OCI-LY3 (cell line): ENCODE results near the gene PROM1.

Experiments
- EZH2phosphoT487 ChIP-seq: fragments of 200-600 bp; shearing (Covaris generic); IDR thresholded peaks from 2 replicates; pipeline ENCODE4 v1.6.1; 2018; ENCODE audit warnings: antibody characterized with exemption, mixed run types, low read depth
- TF ChIP-seq, protein P1 (sequence below): fragments of 200-600, 300-600 bp; sonication (generic); IDR thresholded peaks from 2 replicates; pipeline ENCODE4 v1.5.1; 2014; ENCODE audit warnings: antibody characterized with exemption, low read length, low read depth

DNA sequence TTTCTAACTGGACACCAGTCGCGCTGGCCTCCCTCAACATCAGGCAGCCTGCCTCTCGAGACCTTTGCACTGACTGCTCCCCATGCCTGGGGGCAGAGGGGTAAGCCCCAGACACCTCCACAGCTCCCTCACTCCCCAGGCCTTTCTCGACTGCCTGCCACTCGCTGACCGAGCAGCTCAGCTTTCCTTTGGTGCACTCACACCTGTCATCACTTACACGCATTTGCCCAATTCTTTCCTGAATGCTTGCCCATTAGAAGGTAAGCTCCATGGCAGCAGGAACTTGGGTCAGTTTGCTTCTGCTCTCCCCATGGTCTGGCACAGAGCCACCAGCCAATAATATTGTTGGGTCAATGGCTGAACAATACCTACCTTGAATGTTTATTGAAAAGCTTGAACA lies 32.2 kb upstream of the PROM1 start:
- TF ChIP-seq, protein P1, sequence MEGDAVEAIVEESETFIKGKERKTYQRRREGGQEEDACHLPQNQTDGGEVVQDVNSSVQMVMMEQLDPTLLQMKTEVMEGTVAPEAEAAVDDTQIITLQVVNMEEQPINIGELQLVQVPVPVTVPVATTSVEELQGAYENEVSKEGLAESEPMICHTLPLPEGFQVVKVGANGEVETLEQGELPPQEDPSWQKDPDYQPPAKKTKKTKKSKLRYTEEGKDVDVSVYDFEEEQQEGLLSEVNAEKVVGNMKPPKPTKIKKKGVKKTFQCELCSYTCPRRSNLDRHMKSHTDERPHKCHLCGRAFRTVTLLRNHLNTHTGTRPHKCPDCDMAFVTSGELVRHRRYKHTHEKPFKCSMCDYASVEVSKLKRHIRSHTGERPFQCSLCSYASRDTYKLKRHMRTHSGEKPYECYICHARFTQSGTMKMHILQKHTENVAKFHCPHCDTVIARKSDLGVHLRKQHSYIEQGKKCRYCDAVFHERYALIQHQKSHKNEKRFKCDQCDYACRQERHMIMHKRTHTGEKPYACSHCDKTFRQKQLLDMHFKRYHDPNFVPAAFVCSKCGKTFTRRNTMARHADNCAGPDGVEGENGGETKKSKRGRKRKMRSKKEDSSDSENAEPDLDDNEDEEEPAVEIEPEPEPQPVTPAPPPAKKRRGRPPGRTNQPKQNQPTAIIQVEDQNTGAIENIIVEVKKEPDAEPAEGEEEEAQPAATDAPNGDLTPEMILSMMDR: no peak
- TF ChIP-seq EZH2phosphoT487: no peak
